BJ (cell line): ENCODE data around the gene HGFAC. TPM values are rescaled to one million over a fixed set of nuclear protein-coding genes. Genes with fewer than 3 reads are reported as not detected.
"Not testable (repeated sequence)": the region's sequence is repeated elsewhere in the genome, so short reads cannot be mapped to it uniquely, and the experiment has no call there.

ENCODE experiments used
- CTCF ChIA-PET: fragments of 350-600 bp; formaldehyde crosslinking; extraction: SDS; loops from one replicate; lab custom pipeline; 2021; ENCODE audit warnings: antibody characterized with exemption, inconsistent platforms; lab: Yijun Ruan, JAX
- POLR2A ChIA-PET: fragments of 300-600 bp; sonication (Branson Sonifier 250); formaldehyde crosslinking; extraction: SDS; loops from one replicate; lab custom pipeline; 2021; ENCODE audit warnings: antibody characterized with exemption; lab: Charles Lee
- DNase-seq: peaks from one replicate; pipeline ENCODE4 v3.0.0-alpha.2; 2011; ENCODE audit warnings: low read depth
- H3K27me3 ChIP-seq: 2 replicates; pipeline ENCODE4 v1.6.0; 2011; ENCODE audit warnings: low read length; ENCODE audit not compliant: control insufficient read depth, insufficient read depth
- H3K36me3 ChIP-seq: 2 replicates; pipeline ENCODE4 v1.5.1; 2011; ENCODE audit warnings: low read length; ENCODE audit not compliant: control insufficient read depth, insufficient read depth
- H3K4me3 ChIP-seq: 2 replicates; pipeline ENCODE4 v1.5.1; 2011; ENCODE audit warnings: low read depth, mild to moderate bottlenecking, control low read depth, low read length
- CTCF ChIP-seq: IDR thresholded peaks from 2 replicates; pipeline ENCODE4 v1.5.1; 2011; ENCODE audit warnings: low read depth, mild to moderate bottlenecking, control low read depth, inconsistent platforms, low read length, moderate library complexity; ENCODE audit not compliant: insufficient read depth
- polyA plus RNA-seq: library from polyadenylated mRNA; depleted of rRNA; stranded (reverse); fragments of >200 nt; gene quantifications from 2 replicates; pipeline ENCODE4 v1.2.3, GENCODE V29; 2011

Gene HGFAC
- polyA plus RNA-seq, 1 experiment, result not detected

- ChIA-PET POLR2A (no interaction called here), CTCF (no interaction called here)
- no peak for TF ChIP-seq CTCF
- H3K27me3 ChIP-seq, result no peaks in the 10 kb centered on the region
- H3K4me3 ChIP-seq, result no peak overlapping the region
- DNase-seq, result no peak
- H3K36me3 ChIP-seq, result no peaks in the 10 kb centered on the region
Measured at GRCh38 chr4:3449574-3450534, 8.1 kb downstream of the HGFAC start.

- H3K27me3 ChIP-seq, result no peaks in the 10 kb centered on the region
- ChIA-PET POLR2A (no interaction called here), CTCF (no interaction called here)
- no peaks in the 10 kb centered on the region for H3K36me3 ChIP-seq
- no peak for TF ChIP-seq CTCF
- no peak for DNase-seq
- no peak overlapping the region for H3K4me3 ChIP-seq
Measured at GRCh38 chr4:3450643-3451042, 8.9 kb downstream of the HGFAC start.

- ChIA-PET CTCF (interaction anchor here (0.6 to 2.0 kb wide), 3 partner anchors 10 to 165 kb away, joined by 3 to 14 read pairs (median 7); partner anchors contain the start of gene HGFAC), POLR2A (no interaction called here)
- no peak for TF ChIP-seq CTCF
- Histone ChIP-seq H3K36me3 (no peaks in the 10 kb centered on the region), H3K4me3 (no peak overlapping the region), H3K27me3 (no peaks in the 10 kb centered on the region)
- peak; percentile 26 for DNase-seq
Measured at GRCh38 chr4:3451956-3452355, 10.2 kb downstream of the HGFAC start.

GRCh38 chr4:3452376-3452775 is 10.6 kb downstream of the HGFAC start:
- CTCF ChIA-PET, result interaction anchor here (0.6 to 2.0 kb wide), 3 partner anchors 10 to 165 kb away, joined by 3 to 14 read pairs (median 7); partner anchors contain the start of gene HGFAC
- TF ChIP-seq CTCF, result 0 out of 2 replicates have a peak, but pooled peaks have one; percentile 31
- Histone ChIP-seq H3K4me3 (no peak overlapping the region), H3K36me3 (no peaks in the 10 kb centered on the region), H3K27me3 (no peaks in the 10 kb centered on the region)
- DNase-seq, result no peak
- POLR2A ChIA-PET, result no interaction called here

- DNase-seq, H3K4me3 ChIP-seq, POLR2A ChIA-PET, H3K36me3 ChIP-seq, CTCF ChIA-PET: not testable (repeated sequence)
- H3K27me3 ChIP-seq, result peaks cover 11% of the 10 kb centered on the region
Measured at GRCh38 chr4:3455596-3455995, 13.8 kb downstream of the HGFAC start.
